Neural cell (in vitro differentiated cells): ENCODE results near the gene KRT3. TPM values are rescaled to one million over a fixed set of nuclear protein-coding genes. Genes with fewer than 3 reads are reported as not detected.

Experiments used
- H2AFZ ChIP-seq: fragments of 200-600, 300-800 bp; sonication (generic), shearing (Covaris generic); 2 replicates; pipeline ENCODE4 v1.6.0; 2014; ENCODE audit warnings: low read depth, mild to moderate bottlenecking, antibody characterized with exemption, low read length, moderate library complexity
- H3F3A ChIP-seq: fragments of 200-600 bp; shearing (Covaris generic); 2 replicates; pipeline ENCODE4 v1.6.1; 2016; ENCODE audit warnings: mild to moderate bottlenecking, moderate library complexity, mixed read lengths, antibody characterized with exemption, low read length; ENCODE audit not compliant: insufficient read depth, poor library complexity, severe bottlenecking
- H3K27ac ChIP-seq: fragments of 200-600, 300-800 bp; sonication (generic), shearing (Covaris generic); 2 replicates; pipeline ENCODE4 v1.5.1; 2014; ENCODE audit warnings: mild to moderate bottlenecking, low read length, moderate library complexity
- H3K27me3 ChIP-seq: fragments of 300-800, 200-600 bp; sonication (generic), shearing (Covaris generic); 2 replicates; pipeline ENCODE4 v1.6.0; 2014; ENCODE audit warnings: mild to moderate bottlenecking, low read depth, low read length, moderate library complexity; ENCODE audit not compliant: insufficient read depth
- H3K36me3 ChIP-seq: fragments of 300-800, 200-600 bp; sonication (generic), shearing (Covaris generic); 2 replicates; pipeline ENCODE4 v1.5.1; 2014; ENCODE audit warnings: mild to moderate bottlenecking, antibody characterized with exemption, low read length, moderate library complexity; ENCODE audit not compliant: insufficient read depth
- H3K4me2 ChIP-seq: fragments of 300-800, 200-600 bp; sonication (generic), shearing (Covaris generic); 2 replicates; pipeline ENCODE4 v1.6.0; 2014; ENCODE audit warnings: mild to moderate bottlenecking, low read length
- H3K4me3 ChIP-seq: fragments of 300-800, 200-600 bp; sonication (generic), shearing (Covaris generic); 2 replicates; pipeline ENCODE4 v1.5.1; 2014; ENCODE audit warnings: mild to moderate bottlenecking, low read length, moderate library complexity
- H3K79me2 ChIP-seq: fragments of 200-600 bp; shearing (Covaris generic); replicated peaks from 2 replicates; pipeline ENCODE4 v1.6.0; 2014; ENCODE audit warnings: mild to moderate bottlenecking, low read length, moderate library complexity; ENCODE audit not compliant: insufficient read depth
- H3K9ac ChIP-seq: fragments of 300-800, 200-600 bp; sonication (generic), shearing (Covaris generic); 2 replicates; pipeline ENCODE4 v1.6.1; 2016; ENCODE audit warnings: mild to moderate bottlenecking, low read length, mixed read lengths
- H3K9me2 ChIP-seq: fragments of 200-600 bp; shearing (Covaris generic); 2 replicates; pipeline ENCODE4 v1.6.1; 2016; ENCODE audit warnings: mild to moderate bottlenecking, low read length, mixed read lengths; ENCODE audit not compliant: insufficient read depth
- H3K9me3 ChIP-seq: fragments of 200-600, 300-800 bp; sonication (generic), shearing (Covaris generic); 2 replicates; pipeline ENCODE4 v1.6.1; 2016; ENCODE audit warnings: mild to moderate bottlenecking, mixed run types, low read length, moderate library complexity, mixed read lengths
- H4K20me1 ChIP-seq: fragments of 200-600 bp; shearing (Covaris generic); 2 replicates; pipeline ENCODE4 v1.6.1; 2016; ENCODE audit warnings: mild to moderate bottlenecking, mixed run types; ENCODE audit not compliant: insufficient read depth
- CTCF ChIP-seq: fragments of 450-650 bp; IDR thresholded peaks from 2 replicates; pipeline ENCODE4 v1.5.1; 2014; ENCODE audit warnings: antibody characterized with exemption, mild to moderate bottlenecking, moderate library complexity; ENCODE audit not compliant: poor library complexity, severe bottlenecking
- EP300 ChIP-seq: fragments of 450-650 bp; conservative IDR thresholded peaks from 2 replicates; pipeline ENCODE4 v1.6.1; 2014; ENCODE audit warnings: antibody characterized with exemption, mild to moderate bottlenecking, moderate library complexity; ENCODE audit not compliant: poor library complexity, severe bottlenecking
- EZH2 ChIP-seq: fragments of 200-600, 300-800 bp; shearing (Covaris generic), sonication (generic); IDR thresholded peaks from 2 replicates; pipeline ENCODE4 v1.6.1; 2014; ENCODE audit warnings: antibody characterized with exemption, low read length, borderline replicate concordance, mild to moderate bottlenecking; ENCODE audit not compliant: insufficient read depth, poor library complexity, severe bottlenecking
- MXI1 ChIP-seq: fragments of 450-650 bp; conservative IDR thresholded peaks from 2 replicates; pipeline ENCODE4 v1.6.1; 2014; ENCODE audit warnings: antibody characterized with exemption, mild to moderate bottlenecking; ENCODE audit not compliant: poor library complexity, severe bottlenecking
- POLR2AphosphoS5 ChIP-seq: IDR thresholded peaks from 2 replicates; pipeline ENCODE4 v1.6.1; 2012
- RAD21 ChIP-seq: fragments of 450-650 bp; conservative IDR thresholded peaks from 2 replicates; pipeline ENCODE4 v1.6.1; 2014; ENCODE audit warnings: antibody characterized with exemption, mild to moderate bottlenecking, moderate library complexity
- REST ChIP-seq: IDR thresholded peaks from 2 replicates; pipeline ENCODE4 v1.6.1; 2012; ENCODE audit warnings: borderline replicate concordance
- SMC3 ChIP-seq: fragments of 450-650 bp; conservative IDR thresholded peaks from 2 replicates; pipeline ENCODE4 v1.6.1; 2014; ENCODE audit warnings: antibody characterized with exemption, mild to moderate bottlenecking, moderate library complexity; ENCODE audit not compliant: poor library complexity
- TAF1 ChIP-seq: IDR thresholded peaks from 2 replicates; pipeline ENCODE4 v1.6.1; 2012; ENCODE audit warnings: low read depth
- polyA plus RNA-seq: library from polyadenylated mRNA; depleted of rRNA; stranded (reverse); fragments of >200 nt; gene quantifications from 2 replicates; pipeline ENCODE4 v1.2.3, GENCODE V29; 2014

KRT3 gene
- polyA plus RNA-seq, 1 donor from 2014 or later, result not detected

- Histone ChIP-seq H3K27me3 (no peaks in the 10 kb centered on the region), H3K4me2 (no peak overlapping the region), H3F3A (no peaks in the 10 kb centered on the region), H3K4me3 (no peak overlapping the region), H3K27ac (no peak overlapping the region), H3K79me2 (no peaks in the 10 kb centered on the region), H2AFZ (no peak overlapping the region), H3K9ac (no peak overlapping the region), H3K9me2 (no peaks in the 10 kb centered on the region), H4K20me1 (no peaks in the 10 kb centered on the region), H3K36me3 (no peaks in the 10 kb centered on the region), H3K9me3 (no peaks in the 10 kb centered on the region)
- TF ChIP-seq EP300 (no peak), MXI1 (no peak), SMC3 (no peak), TAF1 (no peak), POLR2AphosphoS5 (no peak), RAD21 (no peak), EZH2 (no peak), REST (no peak), CTCF (no peak)
These were observed 10.4 kb upstream of the KRT3 start for GRCh38 chr12:52806169-52806811.

GRCh38 chr12:52805739-52806138 lies 9.8 kb upstream of the KRT3 start:
- H3K27ac ChIP-seq, result no peak overlapping the region
- no peaks in the 10 kb centered on the region for H3F3A ChIP-seq
- no peak overlapping the region for H3K4me2 ChIP-seq
- H3K4me3 ChIP-seq, result no peak overlapping the region
- H3K79me2 ChIP-seq, result no peaks in the 10 kb centered on the region
- no peaks in the 10 kb centered on the region for H4K20me1 ChIP-seq
- H3K36me3 ChIP-seq, result no peaks in the 10 kb centered on the region
- no peak overlapping the region for H3K9ac ChIP-seq
- no peaks in the 10 kb centered on the region for H3K27me3 ChIP-seq
- TF ChIP-seq REST (no peak), RAD21 (no peak), POLR2AphosphoS5 (no peak), CTCF (no peak), EP300 (no peak), EZH2 (no peak), SMC3 (no peak), MXI1 (no peak), TAF1 (no peak)
- no peaks in the 10 kb centered on the region for H3K9me3 ChIP-seq
- no peaks in the 10 kb centered on the region for H3K9me2 ChIP-seq
- no peak overlapping the region for H2AFZ ChIP-seq
